ENCODE measurements around the gene LDHAL6A.

LDHAL6A gene

DNA sequence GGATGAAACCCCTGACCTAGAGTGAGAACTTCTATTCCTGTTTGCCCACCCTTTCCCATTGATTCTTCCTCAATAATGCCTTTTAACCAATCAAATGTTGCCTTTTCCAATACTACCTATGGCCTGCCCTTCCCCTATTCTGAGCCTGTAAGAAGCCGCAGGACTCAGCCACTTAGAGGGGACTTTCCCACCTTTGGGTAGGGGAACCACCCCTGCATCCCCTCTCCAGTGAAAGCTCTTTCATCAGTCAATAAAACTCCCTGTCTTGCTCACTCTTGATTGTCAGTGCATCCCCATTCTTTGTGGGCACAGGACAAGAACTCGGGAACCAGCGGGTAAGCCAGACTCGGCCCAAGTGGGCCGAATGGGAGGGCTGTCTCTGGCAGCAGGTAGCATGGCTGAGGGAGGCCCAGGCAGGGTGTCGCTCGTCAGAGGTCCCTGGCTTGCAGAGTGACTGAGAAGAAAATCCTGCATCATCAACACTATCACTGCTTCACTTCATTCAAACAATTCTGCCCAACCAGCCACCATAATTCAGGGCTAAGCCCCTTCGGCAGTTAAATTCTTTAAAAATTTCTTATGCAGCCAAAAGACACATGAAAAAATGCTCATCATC lies 30.4 kb downstream of the LDHAL6A start:
- TF ChIP-seq, protein P1, sequence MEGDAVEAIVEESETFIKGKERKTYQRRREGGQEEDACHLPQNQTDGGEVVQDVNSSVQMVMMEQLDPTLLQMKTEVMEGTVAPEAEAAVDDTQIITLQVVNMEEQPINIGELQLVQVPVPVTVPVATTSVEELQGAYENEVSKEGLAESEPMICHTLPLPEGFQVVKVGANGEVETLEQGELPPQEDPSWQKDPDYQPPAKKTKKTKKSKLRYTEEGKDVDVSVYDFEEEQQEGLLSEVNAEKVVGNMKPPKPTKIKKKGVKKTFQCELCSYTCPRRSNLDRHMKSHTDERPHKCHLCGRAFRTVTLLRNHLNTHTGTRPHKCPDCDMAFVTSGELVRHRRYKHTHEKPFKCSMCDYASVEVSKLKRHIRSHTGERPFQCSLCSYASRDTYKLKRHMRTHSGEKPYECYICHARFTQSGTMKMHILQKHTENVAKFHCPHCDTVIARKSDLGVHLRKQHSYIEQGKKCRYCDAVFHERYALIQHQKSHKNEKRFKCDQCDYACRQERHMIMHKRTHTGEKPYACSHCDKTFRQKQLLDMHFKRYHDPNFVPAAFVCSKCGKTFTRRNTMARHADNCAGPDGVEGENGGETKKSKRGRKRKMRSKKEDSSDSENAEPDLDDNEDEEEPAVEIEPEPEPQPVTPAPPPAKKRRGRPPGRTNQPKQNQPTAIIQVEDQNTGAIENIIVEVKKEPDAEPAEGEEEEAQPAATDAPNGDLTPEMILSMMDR (conservative IDR thresholded peaks at IDR 0.05; ENCODE audit: control insufficient read depth, insufficient read depth, low read depth, low read length): no peak
- no peak for DNase-seq (ENCODE audit: low read depth)
- H3K4me3 ChIP-seq (ENCODE audit: control insufficient read depth, low read depth, low read length): no peak overlapping the region

DNA sequence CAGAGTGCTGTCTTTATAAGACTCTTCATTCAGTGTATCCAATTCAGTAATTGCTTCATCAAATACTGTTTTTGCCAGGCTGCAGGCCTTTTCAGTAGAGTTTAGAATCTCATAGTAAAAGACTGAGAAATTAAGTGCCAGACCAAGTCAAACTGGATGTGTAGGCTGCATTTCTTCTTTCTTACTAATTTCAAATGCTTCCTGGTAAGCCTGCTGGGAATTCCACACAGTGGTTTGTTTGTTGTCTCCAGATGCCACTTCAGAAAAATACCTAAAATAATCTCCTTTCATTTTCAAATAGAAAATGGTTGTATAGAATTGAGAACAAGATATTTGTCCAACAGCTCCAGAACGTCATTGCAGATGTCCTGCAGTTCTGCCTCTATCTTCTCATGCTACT lies 34.7 kb downstream of the LDHAL6A start:
- peak; percentile 4 for DNase-seq (ENCODE audit: low read depth)
- no peak overlapping the region for H3K4me3 ChIP-seq (ENCODE audit: control insufficient read depth, low read depth, low read length)
- TF ChIP-seq, protein P1 (conservative IDR thresholded peaks at IDR 0.05; ENCODE audit: control insufficient read depth, insufficient read depth, low read depth, low read length): no peak

DNA sequence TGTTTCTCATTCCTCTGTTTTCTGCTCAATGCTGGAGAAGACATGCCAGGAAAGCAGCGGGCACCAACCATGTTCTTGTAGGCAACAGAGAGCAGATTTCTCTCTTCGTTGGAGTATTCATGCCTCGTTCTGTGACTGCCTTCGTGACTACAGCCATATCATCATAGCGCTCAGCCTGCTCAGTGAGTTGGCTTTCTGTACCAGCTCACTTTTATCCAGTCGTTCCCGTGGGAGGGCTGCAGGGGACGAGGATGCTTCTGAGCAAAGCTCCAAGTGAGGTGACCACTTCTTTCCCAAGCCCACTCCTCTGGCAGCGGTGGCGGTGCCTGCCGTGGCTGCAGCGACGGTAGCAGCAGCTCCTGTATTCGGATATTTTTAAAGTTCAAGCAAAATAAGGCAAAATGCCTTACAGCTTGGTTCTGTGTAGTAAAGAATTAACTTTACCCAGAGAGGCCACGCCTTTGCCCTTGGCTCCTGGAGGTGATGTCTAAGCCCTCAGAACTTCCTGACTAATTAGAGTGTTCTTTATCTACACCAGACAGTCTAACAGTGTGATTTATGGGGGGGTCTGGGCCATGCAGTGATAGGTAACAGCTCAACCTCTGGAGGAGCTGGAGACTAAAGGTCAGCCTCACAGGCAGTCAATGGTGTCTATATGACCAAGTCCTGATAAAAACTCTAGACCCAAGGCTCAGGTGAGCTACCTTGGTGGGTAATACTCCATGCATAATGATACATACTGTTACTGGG lies 35.3 kb downstream of the LDHAL6A start:
- DNase-seq (ENCODE audit: low read depth): no peak
- TF ChIP-seq, protein P1 (conservative IDR thresholded peaks at IDR 0.05; ENCODE audit: control insufficient read depth, insufficient read depth, low read depth, low read length): no peak
- H3K4me3 ChIP-seq (ENCODE audit: control insufficient read depth, low read depth, low read length): no peak overlapping the region

- DNase-seq (ENCODE audit: low read depth): peak; percentile 7
- TF ChIP-seq, protein P1 (conservative IDR thresholded peaks at IDR 0.05; ENCODE audit: control insufficient read depth, insufficient read depth, low read depth, low read length): no peak
- H3K4me3 ChIP-seq (ENCODE audit: control insufficient read depth, low read depth, low read length): no peak overlapping the region
Measured at GRCh38 chr11:18491924-18492323, 36.3 kb downstream of the LDHAL6A start.

- H3K4me3 ChIP-seq (ENCODE audit: control insufficient read depth, low read depth, low read length): no peak overlapping the region
- TF ChIP-seq, protein P1 (conservative IDR thresholded peaks at IDR 0.05; ENCODE audit: control insufficient read depth, insufficient read depth, low read depth, low read length): no peak
- peak; percentile 2 for DNase-seq (ENCODE audit: low read depth)
Measured at GRCh38 chr11:18492888-18493287, 37.2 kb downstream of the LDHAL6A start.

DNA sequence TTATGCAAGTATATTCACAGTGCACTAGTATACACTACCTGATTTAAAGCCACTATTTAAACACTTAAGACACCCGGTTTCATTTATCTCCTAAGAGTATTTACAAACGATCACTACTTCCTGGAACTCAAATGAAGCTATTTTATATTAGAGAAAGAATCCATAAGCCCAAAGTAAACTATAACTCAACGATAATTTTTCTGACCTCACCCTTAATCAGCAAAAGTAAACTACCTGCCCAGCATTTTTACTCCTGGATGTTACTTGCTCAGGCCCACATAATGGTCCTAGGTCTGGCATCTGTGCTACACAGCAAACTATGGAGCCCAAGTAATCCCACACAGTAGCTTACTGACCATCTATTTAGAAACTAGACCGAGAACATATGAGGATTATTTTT lies 37.7 kb downstream of the LDHAL6A start:
- no peak for DNase-seq (ENCODE audit: low read depth)
- TF ChIP-seq, protein P1 (conservative IDR thresholded peaks at IDR 0.05; ENCODE audit: control insufficient read depth, insufficient read depth, low read depth, low read length): no peak
- no peak overlapping the region for H3K4me3 ChIP-seq (ENCODE audit: control insufficient read depth, low read depth, low read length)

All from fibroblast of mammary gland (primary cell).